Mesenchymal stem cell (in vitro differentiated cells and primary cell): ENCODE measurements around the gene PRMT1.

Source experiments
- DNase-seq: peaks from one replicate; pipeline ENCODE4 v3.0.0-alpha.2; 2013
- H2AFZ ChIP-seq: one replicate; pipeline ENCODE4 v1.6.1; 2013; ENCODE audit warnings: low read depth, mild to moderate bottlenecking, control low read depth, inconsistent platforms, low read length, moderate library complexity
- H2AK5ac ChIP-seq: 2 replicates; pipeline ENCODE4 v1.6.1; 2013; ENCODE audit warnings: low read length, moderate library complexity, mild to moderate bottlenecking, inconsistent platforms; ENCODE audit not compliant: severe bottlenecking
- H2BK120ac ChIP-seq: one replicate; pipeline ENCODE4 v1.6.1; 2013; ENCODE audit warnings: low read depth, mild to moderate bottlenecking, inconsistent platforms, low read length, moderate library complexity
- H2BK12ac ChIP-seq, 2 experiments: one replicate each; pipeline ENCODE4 v1.6.1; 2013; ENCODE audit warnings: inconsistent platforms in 2 of 2, low read length in 2 of 2, mild to moderate bottlenecking in 2 of 2, moderate library complexity in 2 of 2, control low read depth in 1 of 2
- H2BK15ac ChIP-seq: one replicate; pipeline ENCODE4 v1.6.1; 2013; ENCODE audit warnings: mild to moderate bottlenecking, low read depth, inconsistent platforms; ENCODE audit not compliant: poor library complexity, severe bottlenecking
- H2BK5ac ChIP-seq: 2 replicates; pipeline ENCODE4 v1.6.1; 2013; ENCODE audit warnings: low read depth, mild to moderate bottlenecking, low read length, control low read depth, inconsistent platforms; ENCODE audit not compliant: poor library complexity, severe bottlenecking
- H3K14ac ChIP-seq, 2 experiments: one replicate each; pipeline ENCODE4 v1.6.1; 2013; ENCODE audit warnings: inconsistent platforms in 2 of 2, low read length in 2 of 2, control low read depth in 1 of 2, mild to moderate bottlenecking in 1 of 2, moderate library complexity in 1 of 2
- H3K18ac ChIP-seq, 2 experiments: one replicate each; pipeline ENCODE4 v1.6.1; 2013; ENCODE audit warnings: inconsistent platforms in 2 of 2, low read length in 2 of 2, control low read depth in 1 of 2, low read depth in 1 of 2, mild to moderate bottlenecking in 1 of 2
- H3K23ac ChIP-seq, 2 experiments: one replicate each; pipeline ENCODE4 v1.6.1; 2013; ENCODE audit warnings: inconsistent platforms in 2 of 2, low read length in 2 of 2, mild to moderate bottlenecking in 2 of 2, moderate library complexity in 2 of 2, control low read depth in 1 of 2
- H3K27ac ChIP-seq: 2 replicates; pipeline ENCODE4 v1.5.1; 2013; ENCODE audit warnings: mild to moderate bottlenecking, moderate library complexity, low read length, control low read depth, inconsistent platforms; ENCODE audit not compliant: poor library complexity, severe bottlenecking
- H3K27me3 ChIP-seq, 2 experiments: 2 replicates each; pipeline versions ENCODE4 v1.6.1 to v1.7.0; 2013; ENCODE audit warnings: low read length in 2 of 2, mild to moderate bottlenecking in 2 of 2, moderate library complexity in 2 of 2, control low read depth in 1 of 2, inconsistent platforms in 1 of 2; ENCODE audit not compliant: control insufficient read depth in 1 of 2, insufficient read depth in 1 of 2
- H3K36me3 ChIP-seq, 2 experiments: 2 replicates each; pipeline versions ENCODE4 v1.6.1 to v1.7.0; 2013; ENCODE audit warnings: low read length in 2 of 2, control low read depth in 1 of 2, inconsistent platforms in 1 of 2, low read depth in 1 of 2, mild to moderate bottlenecking in 1 of 2; ENCODE audit not compliant: insufficient read depth in 2 of 2, control insufficient read depth in 1 of 2
- H3K4ac ChIP-seq, 2 experiments: one replicate each; pipeline ENCODE4 v1.6.1; 2013; ENCODE audit warnings: inconsistent platforms in 2 of 2, low read length in 2 of 2, mild to moderate bottlenecking in 2 of 2, moderate library complexity in 2 of 2, control low read depth in 1 of 2, low read depth in 1 of 2
- H3K4me1 ChIP-seq: 2 replicates; pipeline ENCODE4 v1.6.1; 2013; ENCODE audit warnings: low read depth, low read length, control low read depth; ENCODE audit not compliant: control insufficient read depth, insufficient read depth
- H3K4me2 ChIP-seq: 2 replicates; pipeline ENCODE4 v1.6.1; 2013; ENCODE audit warnings: low read length, mild to moderate bottlenecking, inconsistent platforms; ENCODE audit not compliant: poor library complexity, severe bottlenecking
- H3K4me3 ChIP-seq, 2 experiments: 2 replicates each; pipeline versions ENCODE4 v1.5.1 to v1.7.0; 2013; ENCODE audit warnings: low read length in 2 of 2, mild to moderate bottlenecking in 2 of 2, control low read depth in 1 of 2, low read depth in 1 of 2; ENCODE audit not compliant: insufficient read depth in 1 of 2
- H3K79me1 ChIP-seq: replicated peaks from 2 replicates; pipeline ENCODE4 v1.6.1; 2013; ENCODE audit warnings: mild to moderate bottlenecking, control low read depth, low read length, inconsistent platforms; ENCODE audit not compliant: poor library complexity, severe bottlenecking
- H3K9ac ChIP-seq: 2 replicates; pipeline ENCODE4 v1.7.0; 2013; ENCODE audit warnings: mild to moderate bottlenecking, low read length, moderate library complexity
- H3K9me3 ChIP-seq: 2 replicates; pipeline ENCODE4 v1.7.0; 2013; ENCODE audit warnings: mild to moderate bottlenecking, low read length; ENCODE audit not compliant: control insufficient read depth
- H4K8ac ChIP-seq: one replicate; pipeline ENCODE4 v1.6.1; 2013; ENCODE audit warnings: inconsistent platforms, mild to moderate bottlenecking, low read length, moderate library complexity
- H4K91ac ChIP-seq: one replicate; pipeline ENCODE4 v1.6.1; 2013; ENCODE audit warnings: mild to moderate bottlenecking, low read length, inconsistent platforms
- WGBS: methylation state at CpG from one replicate; pipeline ENCODE4 v1.1.7; 2013; ENCODE audit warnings: mixed read lengths; 5-methylcytosine and 5-hydroxymethylcytosine counted together

The PRMT1 gene

DNA sequence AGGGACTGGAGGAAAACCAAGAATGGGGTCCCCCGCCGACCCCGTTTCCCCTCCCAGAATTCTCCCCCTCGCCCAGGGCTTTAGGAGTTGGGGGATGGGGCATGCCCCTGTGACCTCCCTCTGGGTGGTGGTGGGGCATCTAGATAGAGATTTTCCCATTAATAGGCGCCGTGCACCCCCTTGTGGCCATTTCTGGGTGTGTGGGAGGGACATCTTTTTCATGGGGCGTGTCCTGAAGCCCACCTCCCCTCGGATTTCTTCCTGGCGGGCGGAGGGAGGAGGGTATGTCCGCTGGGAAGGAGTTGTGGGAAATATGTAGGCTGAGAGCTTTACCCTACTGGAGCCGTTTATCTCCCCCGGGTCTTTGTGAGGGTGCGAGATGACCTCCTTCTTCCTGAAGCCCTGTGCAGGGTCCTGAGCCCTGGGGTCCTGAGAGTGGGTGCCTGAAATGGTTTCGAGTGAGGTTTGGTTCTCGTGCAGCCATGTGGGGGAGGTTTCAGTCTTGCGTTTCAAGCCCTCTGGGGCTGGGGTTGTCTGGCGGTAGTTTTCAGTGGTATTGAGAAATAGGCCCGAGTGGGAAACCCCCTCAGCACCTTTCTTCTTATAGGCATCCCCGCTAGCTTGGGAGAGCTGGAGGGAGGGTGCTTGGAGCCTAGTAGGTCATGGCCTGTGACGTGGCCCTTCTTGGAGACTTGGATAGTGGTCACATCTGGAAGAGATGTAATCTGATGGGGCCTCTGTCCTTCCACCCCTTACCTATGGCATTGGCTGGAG is 1.0 kb downstream of the PRMT1 start:
- Histone ChIP-seq H2BK15ac (no peak overlapping the region), H2BK5ac (peak overlapping the region; percentile 54), H3K23ac (peak overlapping the region in 1 of 2 experiments; percentile 64), H3K4me3 (peak overlapping the region; percentile 98 to 99), H3K36me3 (peaks cover 17 to 31% of the 10 kb centered on the region in 2 experiments), H3K9ac (peak overlapping the region; percentile 98), H3K9me3 (no peaks in the 10 kb centered on the region), H3K14ac (peak overlapping the region in 1 of 2 experiments; percentile 4), H3K79me1 (no peaks in the 10 kb centered on the region), H3K27ac (peak overlapping the region; percentile 72), H4K8ac (peak overlapping the region; percentile 59), H2AFZ (no peak overlapping the region), H2BK120ac (no peak overlapping the region), H3K27me3 (no peaks in the 10 kb centered on the region), H3K18ac (peak overlapping the region; percentile 63 to 100), H2BK12ac (peak overlapping the region in 1 of 2 experiments; percentile 15), H3K4ac (peak overlapping the region in 1 of 2 experiments; percentile 29), H3K4me1 (peaks cover 34% of the 10 kb centered on the region), H2AK5ac (peak overlapping the region; percentile 82), H4K91ac (peak overlapping the region; percentile 41), H3K4me2 (peak overlapping the region; percentile 98)
- peak; percentile 91 for DNase-seq
- 3% methylated on average over 13 of the region's 21 CpGs for WGBS

DNA sequence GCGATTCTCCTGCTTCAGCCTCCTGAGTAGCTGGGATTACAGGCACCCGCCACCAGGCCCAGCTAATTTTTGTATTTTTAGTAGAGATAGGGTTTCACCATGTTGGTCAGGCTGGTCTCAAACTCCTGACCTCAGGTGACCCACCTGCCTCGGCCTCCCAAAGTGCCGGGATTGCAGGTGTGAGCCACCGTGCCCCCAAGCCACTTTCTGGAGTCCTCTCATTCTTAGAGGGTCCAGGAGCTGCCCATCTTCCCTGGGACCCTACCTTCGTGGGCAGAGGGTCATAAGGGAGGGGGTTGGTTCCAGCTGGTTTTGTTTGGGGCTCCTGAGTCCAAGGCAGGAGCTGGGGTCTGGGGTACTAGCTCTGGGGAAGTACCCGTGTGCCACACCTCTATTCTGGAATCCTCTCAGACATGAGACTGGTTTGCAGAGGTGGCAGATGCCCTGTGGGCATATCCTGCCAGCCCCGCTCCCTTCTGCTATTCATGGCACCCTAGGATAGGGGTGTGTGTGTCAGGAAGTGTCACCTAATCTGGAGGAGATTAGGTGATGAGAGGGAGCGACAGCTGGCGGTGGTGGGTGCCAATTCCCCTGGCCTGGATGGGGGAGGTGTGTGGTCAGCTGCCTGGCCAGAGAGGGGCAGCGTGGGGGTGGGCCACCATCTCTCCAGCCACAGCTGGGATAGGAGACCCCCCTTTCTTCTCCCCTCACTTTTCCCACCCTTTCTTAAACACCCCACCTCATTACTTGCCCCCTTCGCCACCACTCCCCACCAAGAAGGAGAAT is 2.1 kb downstream of the PRMT1 start:
- Histone ChIP-seq H2BK120ac (no peak overlapping the region), H4K8ac (no peak overlapping the region), H4K91ac (no peak overlapping the region), H3K4me1 (peaks cover 34% of the 10 kb centered on the region), H2BK5ac (no peak overlapping the region), H3K14ac (no peak overlapping the region), H2AFZ (no peak overlapping the region), H3K36me3 (peaks cover 25 to 32% of the 10 kb centered on the region in 2 experiments), H3K79me1 (peaks cover 6% of the 10 kb centered on the region), H3K23ac (no peak overlapping the region), H3K18ac (no peak overlapping the region), H3K27me3 (no peaks in the 10 kb centered on the region), H3K27ac (no peak overlapping the region), H3K4me3 (no peak overlapping the region), H3K9ac (no peak overlapping the region), H3K4ac (no peak overlapping the region), H3K4me2 (peak overlapping the region; percentile 54), H2BK15ac (no peak overlapping the region), H2BK12ac (peak overlapping the region in 1 of 2 experiments; percentile 55), H2AK5ac (no peak overlapping the region), H3K9me3 (no peaks in the 10 kb centered on the region)
- WGBS, result 80% methylated on average over 10 of the region's 12 CpGs
- no peak for DNase-seq

DNA sequence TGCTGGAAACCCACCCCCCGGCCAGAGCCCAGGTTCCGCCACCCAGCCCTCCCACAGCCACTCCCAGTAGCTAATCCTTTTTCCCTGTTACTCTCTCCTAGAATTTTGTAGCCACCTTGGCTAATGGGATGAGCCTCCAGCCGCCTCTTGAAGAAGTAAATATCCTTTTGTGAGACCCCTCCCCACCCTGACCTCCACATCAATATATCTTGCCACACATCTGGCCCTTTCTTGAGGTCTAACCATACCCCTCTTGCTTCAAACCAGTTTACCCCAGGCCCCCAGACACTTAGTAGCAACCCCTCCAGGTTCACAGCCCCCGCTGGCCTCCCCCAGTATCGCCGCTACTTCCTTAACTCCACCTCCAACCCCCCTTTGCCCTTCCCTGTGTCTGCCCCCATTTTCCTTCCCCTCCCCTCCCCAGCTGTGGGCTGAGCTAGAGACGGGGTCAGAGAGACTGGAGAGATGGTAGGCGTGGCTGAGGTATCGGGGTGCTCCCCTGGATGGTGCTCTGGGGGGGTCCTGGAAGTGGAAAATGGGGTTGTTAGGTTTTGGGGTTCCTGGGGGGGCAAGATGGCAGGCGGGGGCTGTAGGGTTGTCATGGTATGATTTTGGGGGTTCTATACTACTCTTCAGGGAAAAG is 2.8 kb downstream of the PRMT1 start:
- no peak for DNase-seq
- Histone ChIP-seq H3K4me3 (peak overlapping the region in 1 of 2 experiments; percentile 55), H3K9me3 (no peaks in the 10 kb centered on the region), H4K8ac (peak overlapping the region; percentile 81), H3K9ac (peak overlapping the region; percentile 78), H2BK5ac (no peak overlapping the region), H3K79me1 (peaks cover 7% of the 10 kb centered on the region), H3K18ac (peak overlapping the region; percentile 6 to 66), H3K23ac (peak overlapping the region in 1 of 2 experiments; percentile 26), H3K4me2 (peak overlapping the region; percentile 40), H2BK120ac (no peak overlapping the region), H2BK12ac (no peak overlapping the region), H4K91ac (no peak overlapping the region), H2BK15ac (no peak overlapping the region), H2AFZ (no peak overlapping the region), H3K27ac (no peak overlapping the region), H2AK5ac (no peak overlapping the region), H3K4me1 (peaks cover 34% of the 10 kb centered on the region), H3K36me3 (peaks cover 32 to 39% of the 10 kb centered on the region in 2 experiments), H3K4ac (peak overlapping the region in 1 of 2 experiments; percentile 13), H3K27me3 (no peaks in the 10 kb centered on the region), H3K14ac (no peak overlapping the region)
- WGBS, result 54% methylated on average over 7 of the region's 10 CpGs
